ENCODE results near the gene NECTIN2.

NECTIN2 gene

GRCh38 chr19:44927746-44928145 lies 81.6 kb downstream of the NECTIN2 start:
- no peaks in the 10 kb centered on the region for H3K4me1 ChIP-seq (ENCODE audit: insufficient read depth, low read length, severe bottlenecking)
- H3K9me3 ChIP-seq (ENCODE audit: low read length), result no peaks in the 10 kb centered on the region
- TF ChIP-seq EZH2 (IDR thresholded peaks at IDR 0.05; ENCODE audit: borderline replicate concordance, low read length), result no peak
- TF ChIP-seq CTCF (IDR thresholded peaks at IDR 0.05; ENCODE audit: low read length), result no peak
- H2AFZ ChIP-seq (ENCODE audit: low read length), result no peak overlapping the region
- H3K79me2 ChIP-seq (ENCODE audit: insufficient read depth, low read length), result no peaks in the 10 kb centered on the region
- H4K20me1 ChIP-seq (ENCODE audit: insufficient read depth, low read length), result no peaks in the 10 kb centered on the region
- H3K9me2 ChIP-seq (ENCODE audit: low read depth, low read length), result no peaks in the 10 kb centered on the region
- no peak overlapping the region for H3K27ac ChIP-seq (ENCODE audit: low read depth, low read length, poor library complexity, severe bottlenecking)
- H3K4me3 ChIP-seq (ENCODE audit: low read depth, low read length, poor library complexity, severe bottlenecking), result no peak overlapping the region
- H3K4me2 ChIP-seq (ENCODE audit: low read length), result no peak overlapping the region
- H3F3A ChIP-seq (ENCODE audit: insufficient read depth, low read length), result no peaks in the 10 kb centered on the region
- H3K9ac ChIP-seq (ENCODE audit: low read length), result no peak overlapping the region
- no peaks in the 10 kb centered on the region for H3K36me3 ChIP-seq (ENCODE audit: insufficient read depth, low read length)
- H3K27me3 ChIP-seq (ENCODE audit: insufficient read depth, low read length), result peaks cover 3% of the 10 kb centered on the region; the same call in 1 of the 2 replicates

DNA sequence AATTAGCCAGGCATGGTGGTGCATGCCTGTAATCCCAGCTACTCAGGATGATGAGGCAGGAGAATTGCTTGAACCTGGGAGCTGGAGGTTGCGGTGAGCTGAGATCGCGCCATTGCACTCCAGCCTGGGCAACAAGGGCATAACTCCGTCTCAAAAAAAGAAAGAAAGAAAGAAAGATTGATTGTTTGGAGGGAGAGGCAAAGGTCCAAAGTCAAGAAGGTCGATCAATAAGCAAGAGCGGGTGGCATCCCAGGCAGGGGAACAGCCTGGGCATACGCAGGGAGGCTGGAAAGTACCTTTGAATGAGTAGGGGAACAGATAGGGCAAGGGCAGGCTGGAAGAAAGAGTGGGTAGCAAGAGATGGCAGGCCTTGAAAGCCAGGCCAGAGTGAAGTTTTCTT lies 84.0 kb downstream of the NECTIN2 start:
- Histone ChIP-seq H2AFZ (ENCODE audit: low read length) (no peak overlapping the region), H3K9ac (ENCODE audit: low read length) (no peak overlapping the region), H3K36me3 (ENCODE audit: insufficient read depth, low read length) (no peaks in the 10 kb centered on the region), H4K20me1 (ENCODE audit: insufficient read depth, low read length) (no peaks in the 10 kb centered on the region), H3K4me1 (ENCODE audit: insufficient read depth, low read length, severe bottlenecking) (no peaks in the 10 kb centered on the region), H3K79me2 (ENCODE audit: insufficient read depth, low read length) (no peaks in the 10 kb centered on the region), H3K4me2 (ENCODE audit: low read length) (no peak overlapping the region), H3K27ac (ENCODE audit: low read depth, low read length, poor library complexity, severe bottlenecking) (no peak overlapping the region), H3K9me3 (ENCODE audit: low read length) (no peaks in the 10 kb centered on the region), H3K9me2 (ENCODE audit: low read depth, low read length) (no peaks in the 10 kb centered on the region), H3K27me3 (ENCODE audit: insufficient read depth, low read length) (peaks cover 3% of the 10 kb centered on the region; the same call in 1 of the 2 replicates), H3F3A (ENCODE audit: insufficient read depth, low read length) (no peaks in the 10 kb centered on the region), H3K4me3 (ENCODE audit: low read depth, low read length, poor library complexity, severe bottlenecking) (no peak overlapping the region)
- TF ChIP-seq CTCF (IDR thresholded peaks at IDR 0.05; ENCODE audit: low read length) (no peak), EZH2 (IDR thresholded peaks at IDR 0.05; ENCODE audit: borderline replicate concordance, low read length) (no peak)

GRCh38 chr19:44931541-44931940 lies 85.4 kb downstream of the NECTIN2 start:
- Histone ChIP-seq H3K4me1 (ENCODE audit: insufficient read depth, low read length, severe bottlenecking) (no peaks in the 10 kb centered on the region), H3K27me3 (ENCODE audit: insufficient read depth, low read length) (no peaks in the 10 kb centered on the region; the same call in 1 of the 2 replicates), H3K27ac (ENCODE audit: low read depth, low read length, poor library complexity, severe bottlenecking) (no peak overlapping the region), H3K79me2 (ENCODE audit: insufficient read depth, low read length) (no peaks in the 10 kb centered on the region), H3F3A (ENCODE audit: insufficient read depth, low read length) (no peaks in the 10 kb centered on the region), H2AFZ (ENCODE audit: low read length) (no peak overlapping the region), H3K9me2 (ENCODE audit: low read depth, low read length) (no peaks in the 10 kb centered on the region), H3K4me3 (ENCODE audit: low read depth, low read length, poor library complexity, severe bottlenecking) (no peak overlapping the region), H3K9me3 (ENCODE audit: low read length) (no peaks in the 10 kb centered on the region), H3K36me3 (ENCODE audit: insufficient read depth, low read length) (no peaks in the 10 kb centered on the region), H3K9ac (ENCODE audit: low read length) (no peak overlapping the region), H4K20me1 (ENCODE audit: insufficient read depth, low read length) (no peaks in the 10 kb centered on the region), H3K4me2 (ENCODE audit: low read length) (no peak overlapping the region)
- TF ChIP-seq EZH2 (IDR thresholded peaks at IDR 0.05; ENCODE audit: borderline replicate concordance, low read length), result no peak
- TF ChIP-seq CTCF (IDR thresholded peaks at IDR 0.05; ENCODE audit: low read length), result no peak
